PC-9 (cell line): ENCODE results near the gene FAM13C.

ENCODE experiments used
- CTCF ChIP-seq: fragments of 200-600 bp; sonication (generic); conservative IDR thresholded peaks from 2 replicates; pipeline ENCODE4 v1.6.1; 2017; ENCODE audit warnings: mixed run types, antibody characterized with exemption, mild to moderate bottlenecking, moderate library complexity
- EZH2 ChIP-seq: fragments of 200-600 bp; sonication (generic); IDR thresholded peaks from 2 replicates; pipeline ENCODE4 v1.8.0; 2017; ENCODE audit warnings: antibody characterized with exemption, low read depth

- TF ChIP-seq CTCF, result no peak
- TF ChIP-seq EZH2, result no peak
Measured at GRCh38 chr10:59276919-59277318, 85.4 kb downstream of the FAM13C start.
